ENCODE data around the gene HDDC3. TPM values are rescaled to one million over a fixed set of nuclear protein-coding genes. Genes with fewer than 3 reads are reported as not detected.

Gene HDDC3
- total and polyA plus RNA-seq, 8 donors: 12.1 to 22.1 (median 19.2) TPM; not detected in 2

DNA sequence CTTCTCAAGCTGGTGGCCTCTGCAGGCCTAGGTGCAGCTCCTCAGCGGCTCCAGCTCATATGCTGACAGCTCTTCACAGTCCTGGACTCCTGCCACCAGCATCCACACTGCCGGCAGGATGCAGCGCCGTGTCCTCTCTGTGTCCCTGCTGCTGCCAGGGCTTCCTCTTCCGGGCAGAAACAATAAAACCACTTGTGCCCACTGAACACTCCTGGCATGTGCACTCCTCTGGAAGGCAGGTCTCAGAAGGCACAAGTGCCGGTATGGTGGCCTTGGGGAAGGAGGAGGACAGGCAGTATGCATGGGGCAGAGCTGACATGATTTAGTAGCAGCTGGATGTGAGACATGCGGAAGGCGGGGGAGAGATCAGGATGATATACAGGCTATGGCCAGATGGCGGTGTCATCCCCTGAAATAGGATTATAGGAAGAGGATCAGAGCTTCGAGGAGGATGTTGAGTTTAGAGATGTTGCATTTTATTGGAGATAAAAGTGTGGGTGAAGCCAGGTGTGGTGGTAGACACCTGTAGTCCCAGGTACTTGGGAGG is 36.7 kb downstream of the HDDC3 start:
- peak in 1 of 2 donors; percentile 52 for DNase-seq
- Histone ChIP-seq H3K36me3 (peaks cover 47 to 61% (median 56%) of the 10 kb centered on the region in 4 donors), H3K4me1 (no peaks in the 10 kb centered on the region), H3K27ac (no peak overlapping the region), H3K4me3 (no peak overlapping the region), H3K27me3 (no peaks in the 10 kb centered on the region), H3K9me3 (no peaks in the 10 kb centered on the region)
- intact Hi-C loops (cut with DNase I; ENCODE audit: low total_unique reads): no loop called here
- WGBS, 5 donors: 67 to 83% (median 81%) methylated on average over 9 to 10 of the region's 10 CpGs
- TF ChIP-seq POLR2AphosphoS5 (IDR thresholded peaks at IDR 0.05) (no peak), POLR2A (IDR thresholded peaks at IDR 0.05) (no peak), EP300 (IDR thresholded peaks at IDR 0.05) (no peak)
- TF ChIP-seq, protein P1, sequence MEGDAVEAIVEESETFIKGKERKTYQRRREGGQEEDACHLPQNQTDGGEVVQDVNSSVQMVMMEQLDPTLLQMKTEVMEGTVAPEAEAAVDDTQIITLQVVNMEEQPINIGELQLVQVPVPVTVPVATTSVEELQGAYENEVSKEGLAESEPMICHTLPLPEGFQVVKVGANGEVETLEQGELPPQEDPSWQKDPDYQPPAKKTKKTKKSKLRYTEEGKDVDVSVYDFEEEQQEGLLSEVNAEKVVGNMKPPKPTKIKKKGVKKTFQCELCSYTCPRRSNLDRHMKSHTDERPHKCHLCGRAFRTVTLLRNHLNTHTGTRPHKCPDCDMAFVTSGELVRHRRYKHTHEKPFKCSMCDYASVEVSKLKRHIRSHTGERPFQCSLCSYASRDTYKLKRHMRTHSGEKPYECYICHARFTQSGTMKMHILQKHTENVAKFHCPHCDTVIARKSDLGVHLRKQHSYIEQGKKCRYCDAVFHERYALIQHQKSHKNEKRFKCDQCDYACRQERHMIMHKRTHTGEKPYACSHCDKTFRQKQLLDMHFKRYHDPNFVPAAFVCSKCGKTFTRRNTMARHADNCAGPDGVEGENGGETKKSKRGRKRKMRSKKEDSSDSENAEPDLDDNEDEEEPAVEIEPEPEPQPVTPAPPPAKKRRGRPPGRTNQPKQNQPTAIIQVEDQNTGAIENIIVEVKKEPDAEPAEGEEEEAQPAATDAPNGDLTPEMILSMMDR (IDR thresholded peaks at IDR 0.05): no peak

DNA sequence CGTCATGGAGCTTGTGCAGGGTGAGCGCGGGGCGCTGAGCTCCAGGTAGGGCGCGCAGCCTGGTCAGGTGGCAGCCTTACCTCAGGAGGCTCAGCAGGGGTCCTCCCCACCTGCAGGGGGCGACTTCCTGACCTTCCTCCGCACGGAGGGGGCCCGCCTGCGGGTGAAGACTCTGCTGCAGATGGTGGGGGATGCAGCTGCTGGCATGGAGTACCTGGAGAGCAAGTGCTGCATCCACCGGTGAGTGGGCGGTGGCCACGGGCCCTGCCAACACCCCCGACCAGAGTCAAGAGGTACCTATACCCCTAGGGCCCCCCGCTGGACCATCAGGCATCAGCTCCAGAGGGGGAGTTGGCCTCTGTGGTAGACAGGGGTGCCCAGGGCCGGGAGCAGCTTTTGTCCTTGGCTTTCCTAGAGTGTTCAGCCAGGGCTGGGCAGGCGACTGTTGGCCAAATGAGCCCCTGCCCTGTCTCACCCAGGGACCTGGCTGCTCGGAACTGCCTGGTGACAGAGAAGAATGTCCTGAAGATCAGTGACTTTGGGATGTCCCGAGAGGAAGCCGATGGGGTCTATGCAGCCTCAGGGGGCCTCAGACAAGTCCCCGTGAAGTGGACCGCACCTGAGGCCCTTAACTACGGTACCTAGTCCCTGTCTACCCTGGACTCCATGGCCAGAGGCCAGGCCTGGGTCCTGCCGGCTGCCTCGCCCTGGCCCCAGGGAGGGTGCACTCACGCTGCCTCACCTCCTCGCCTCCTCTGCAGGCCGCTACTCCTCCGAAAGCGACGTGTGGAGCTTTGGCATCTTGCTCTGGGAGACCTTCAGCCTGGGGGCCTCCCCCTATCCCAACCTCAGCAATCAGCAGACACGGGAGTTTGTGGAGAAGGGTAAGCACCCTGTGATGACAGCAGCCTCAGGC is 38.9 kb downstream of the HDDC3 start:
- TF ChIP-seq POLR2AphosphoS5 (IDR thresholded peaks at IDR 0.05) (no peak), EP300 (IDR thresholded peaks at IDR 0.05) (no peak), POLR2A (IDR thresholded peaks at IDR 0.05) (no peak)
- TF ChIP-seq, protein P1 (IDR thresholded peaks at IDR 0.05): no peak
- peaks cover 60 to 78% (median 76%) of the 10 kb centered on the region in 4 donors for H3K36me3 ChIP-seq
- intact Hi-C loops (cut with DNase I; ENCODE audit: low total_unique reads): no loop called here
- WGBS, 5 donors: 90 to 95% (median 92%) methylated on average over 21 to 33 of the region's 33 CpGs
- no peak for DNase-seq
- H3K4me1 ChIP-seq: no peaks in the 10 kb centered on the region
- H3K27me3 ChIP-seq: no peaks in the 10 kb centered on the region
- no peaks in the 10 kb centered on the region for H3K9me3 ChIP-seq
- H3K27ac ChIP-seq: no peak overlapping the region
- H3K4me3 ChIP-seq: no peak overlapping the region

DNA sequence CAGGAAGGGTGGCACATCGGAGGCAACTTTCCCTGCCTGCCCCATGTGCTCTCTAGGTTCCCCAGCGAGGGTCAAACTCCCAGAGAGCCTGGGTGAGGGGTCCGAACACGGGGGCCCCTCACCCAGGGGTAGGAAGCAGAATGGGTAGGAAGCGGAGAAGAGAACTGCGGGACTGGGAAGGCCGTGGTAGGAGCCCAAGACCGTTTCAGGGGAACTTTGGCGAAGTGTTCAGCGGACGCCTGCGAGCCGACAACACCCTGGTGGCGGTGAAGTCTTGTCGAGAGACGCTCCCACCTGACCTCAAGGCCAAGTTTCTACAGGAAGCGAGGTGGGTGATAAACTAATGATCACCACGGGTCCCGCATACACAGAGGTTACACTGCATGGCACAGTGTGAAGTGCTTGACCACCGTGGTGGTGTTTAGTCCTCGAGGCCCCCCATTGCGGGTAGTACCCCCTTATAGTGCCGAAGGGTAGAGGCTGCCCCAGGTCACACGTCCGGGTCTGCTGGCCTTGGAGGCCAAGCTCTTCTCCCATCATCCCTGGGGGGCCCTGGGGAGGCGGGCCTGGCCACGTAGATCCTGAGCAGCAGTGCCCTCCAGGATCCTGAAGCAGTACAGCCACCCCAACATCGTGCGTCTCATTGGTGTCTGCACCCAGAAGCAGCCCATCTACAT is 39.7 kb downstream of the HDDC3 start:
- Histone ChIP-seq H3K4me3 (no peak overlapping the region), H3K27ac (no peak overlapping the region), H3K4me1 (no peaks in the 10 kb centered on the region), H3K36me3 (peaks cover 60 to 86% (median 76%) of the 10 kb centered on the region in 4 donors), H3K27me3 (no peaks in the 10 kb centered on the region), H3K9me3 (no peaks in the 10 kb centered on the region)
- 92 to 97% (median 95%) methylated on average over 25 to 29 of the region's 29 CpGs for WGBS, 5 donors
- intact Hi-C loops (cut with DNase I; ENCODE audit: low total_unique reads): no loop called here
- TF ChIP-seq POLR2AphosphoS5 (IDR thresholded peaks at IDR 0.05) (no peak), POLR2A (IDR thresholded peaks at IDR 0.05) (no peak), EP300 (IDR thresholded peaks at IDR 0.05) (no peak)
- TF ChIP-seq, protein P1 (IDR thresholded peaks at IDR 0.05): no peak
- DNase-seq: no peak

DNA sequence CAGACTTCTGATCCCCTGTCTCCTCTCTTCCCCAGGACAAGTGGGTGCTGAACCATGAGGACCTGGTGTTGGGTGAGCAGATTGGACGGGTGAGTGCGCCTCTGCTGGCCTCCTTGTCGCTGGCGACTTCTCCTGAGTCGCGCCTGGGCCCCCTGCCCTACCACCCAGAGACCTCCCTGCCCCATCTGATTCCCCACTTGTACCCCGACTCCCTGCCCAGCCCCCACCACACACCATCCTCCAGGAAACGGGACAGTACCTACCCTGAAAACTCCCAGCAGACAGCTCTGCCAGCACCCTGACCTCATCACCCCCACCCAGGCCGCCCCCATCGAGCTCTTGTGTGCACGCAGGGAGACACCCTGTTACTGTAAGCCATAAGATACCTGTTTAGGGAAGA is 40.3 kb downstream of the HDDC3 start:
- peaks cover 0 to 2% (median under 1%) of the 10 kb centered on the region in 4 donors for H3K4me1 ChIP-seq
- no peaks in the 10 kb centered on the region for H3K9me3 ChIP-seq
- WGBS, 5 donors: 88 to 98% (median 96%) methylated on average over 11 of the region's 11 CpGs
- H3K36me3 ChIP-seq: peaks cover 60 to 90% (median 80%) of the 10 kb centered on the region in 4 donors
- no peak for DNase-seq
- H3K27ac ChIP-seq: no peak overlapping the region
- no peak for TF ChIP-seq POLR2A (IDR thresholded peaks at IDR 0.05)
- TF ChIP-seq, protein P1 (IDR thresholded peaks at IDR 0.05): no peak
- no peak for TF ChIP-seq EP300 (IDR thresholded peaks at IDR 0.05)
- no peak for TF ChIP-seq POLR2AphosphoS5 (IDR thresholded peaks at IDR 0.05)
- H3K4me3 ChIP-seq: no peak overlapping the region
- intact Hi-C loops (cut with DNase I; ENCODE audit: low total_unique reads): no loop called here
- no peaks in the 10 kb centered on the region for H3K27me3 ChIP-seq

Measured in stomach (tissue), 9 donors.